NCI-H2107 treated with DMSO at 0.1 percent for 48 hours (cell line): Measurements from ENCODE around the gene ITPRIP.
A peak's percentile ranks its signal among the peaks of the same experiment; 100 is the strongest.

Experiments used
- DNase-seq: peaks from one replicate; lab custom pipeline; 2025; ENCODE audit not compliant: unreplicated experiment; lab: John Stamatoyannopoulos, UW

ITPRIP gene, protein sequence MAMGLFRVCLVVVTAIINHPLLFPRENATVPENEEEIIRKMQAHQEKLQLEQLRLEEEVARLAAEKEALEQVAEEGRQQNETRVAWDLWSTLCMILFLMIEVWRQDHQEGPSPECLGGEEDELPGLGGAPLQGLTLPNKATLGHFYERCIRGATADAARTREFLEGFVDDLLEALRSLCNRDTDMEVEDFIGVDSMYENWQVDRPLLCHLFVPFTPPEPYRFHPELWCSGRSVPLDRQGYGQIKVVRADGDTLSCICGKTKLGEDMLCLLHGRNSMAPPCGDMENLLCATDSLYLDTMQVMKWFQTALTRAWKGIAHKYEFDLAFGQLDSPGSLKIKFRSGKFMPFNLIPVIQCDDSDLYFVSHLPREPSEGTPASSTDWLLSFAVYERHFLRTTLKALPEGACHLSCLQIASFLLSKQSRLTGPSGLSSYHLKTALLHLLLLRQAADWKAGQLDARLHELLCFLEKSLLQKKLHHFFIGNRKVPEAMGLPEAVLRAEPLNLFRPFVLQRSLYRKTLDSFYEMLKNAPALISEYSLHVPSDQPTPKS

DNA sequence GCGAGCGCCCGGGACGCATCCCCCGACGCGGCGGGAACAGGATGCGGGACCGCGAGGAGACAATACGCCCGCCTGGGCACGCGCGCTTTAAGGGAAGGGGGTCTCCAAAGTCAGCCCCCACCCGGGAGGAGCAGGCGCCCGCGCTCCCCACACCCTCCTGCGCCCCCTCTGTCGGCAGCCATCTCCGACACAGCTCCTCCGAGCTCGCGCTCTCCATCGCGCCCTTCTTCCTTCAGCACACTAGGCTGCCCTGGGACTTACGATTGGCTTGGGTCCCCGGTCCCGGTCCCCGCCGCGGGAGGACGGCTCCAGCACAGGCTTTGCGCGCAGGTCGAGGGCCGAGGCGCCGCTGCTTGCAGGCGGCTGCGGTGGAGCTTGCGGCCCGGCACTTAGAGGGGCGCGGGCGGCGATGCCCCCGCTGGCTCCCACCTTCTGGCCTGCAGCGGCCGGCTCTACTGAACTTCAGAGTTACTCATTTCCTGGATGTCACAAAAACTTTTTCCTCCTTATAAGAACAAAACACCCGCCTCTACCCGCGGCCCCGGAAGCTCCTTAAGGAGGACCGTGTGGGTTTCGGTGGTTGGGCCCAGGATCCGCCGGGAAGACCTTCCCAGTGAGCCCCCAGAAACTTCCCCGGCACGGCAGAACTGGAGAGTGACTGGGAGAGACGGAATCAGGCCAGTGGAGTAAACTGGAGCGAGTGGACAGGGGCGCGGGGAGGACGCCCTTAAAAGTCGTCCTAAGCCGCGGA lies at the start of gene ITPRIP:
ITPRIP (minus strand) TSS at position 481 of the 751 bp plus-strand sequence. CDS start 22,414 bp downstream, outside the sequence.
- no peak for DNase-seq

DNA sequence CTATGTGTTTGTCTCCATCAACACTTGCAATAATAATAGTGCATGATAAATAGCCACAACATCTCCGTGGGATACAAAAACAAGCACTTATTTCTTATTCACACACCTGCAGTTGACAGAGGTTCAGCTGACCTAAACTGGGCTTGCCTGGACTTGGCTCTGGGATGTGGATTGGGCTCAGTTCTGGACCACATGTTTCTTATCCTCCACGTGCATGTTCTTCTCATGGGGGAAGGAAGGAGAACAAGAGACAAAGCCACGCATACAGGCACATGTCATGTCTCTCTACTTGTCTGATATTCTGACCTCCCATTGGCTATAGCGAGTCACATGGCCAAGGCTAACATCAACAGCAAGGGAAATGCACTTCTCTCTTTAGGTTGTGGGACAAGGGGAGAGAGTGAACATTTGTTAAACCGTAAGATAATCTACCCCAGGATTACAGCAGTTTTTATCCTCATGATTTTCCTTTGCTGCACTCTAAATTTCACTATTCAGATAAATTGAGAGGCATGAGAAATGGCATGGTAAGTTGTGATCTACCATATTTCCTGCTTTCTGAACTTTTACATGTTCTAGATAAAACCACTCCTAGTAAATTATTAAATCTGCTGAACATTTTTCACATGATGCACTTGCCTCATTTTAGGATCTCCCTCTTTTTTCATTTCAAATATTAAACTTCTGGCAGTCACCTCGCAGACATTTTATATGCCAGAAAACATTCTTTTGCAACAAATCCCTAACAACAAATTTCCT lies 49.0 kb upstream of the ITPRIP start:
- DNase-seq, result no peak

DNA sequence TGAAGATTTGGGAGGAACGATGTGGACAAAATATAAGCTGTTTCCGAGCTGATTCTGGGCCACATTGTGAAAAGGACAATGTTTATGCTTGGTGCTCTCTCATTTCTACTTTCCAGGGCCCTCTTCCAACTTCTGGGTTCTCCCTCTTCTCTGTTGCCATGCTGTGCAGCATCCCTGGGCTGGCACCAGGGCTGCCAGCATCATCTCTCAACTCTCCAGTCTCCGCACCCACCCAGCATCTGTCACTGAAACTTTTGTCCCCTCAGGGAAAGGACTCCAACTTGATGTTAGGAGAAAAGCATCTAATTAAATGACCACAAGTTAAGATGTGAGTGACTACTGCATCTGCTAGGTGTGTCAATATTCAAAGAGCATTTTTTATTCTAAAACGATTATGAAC lies 42.1 kb upstream of the ITPRIP start:
- DNase-seq, result no peak

DNA sequence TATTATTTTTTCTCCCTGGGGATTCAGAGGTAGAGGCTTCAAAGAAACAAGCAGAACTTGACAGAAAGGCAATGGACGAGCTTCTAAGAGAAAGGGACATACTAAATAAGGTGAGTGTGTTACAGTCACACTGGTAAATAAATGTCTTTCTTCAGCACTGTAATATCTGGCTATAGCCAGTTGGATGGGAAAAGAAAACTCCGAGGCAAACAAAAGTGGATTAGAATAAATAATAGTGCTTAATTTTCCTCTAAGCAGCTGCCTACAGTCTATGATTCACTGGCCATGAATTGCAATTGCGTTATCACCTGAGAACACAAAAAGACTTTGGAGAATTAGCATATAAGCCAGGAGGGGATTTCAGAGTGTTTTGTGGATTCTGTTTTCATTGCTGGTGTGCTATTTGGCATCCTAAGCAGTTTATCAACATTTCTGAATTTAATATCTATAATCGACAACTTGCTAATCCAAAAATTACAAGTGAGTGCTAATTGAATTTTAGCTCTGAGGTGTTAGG lies 38.6 kb upstream of the ITPRIP start:
- DNase-seq, result no peak

DNA sequence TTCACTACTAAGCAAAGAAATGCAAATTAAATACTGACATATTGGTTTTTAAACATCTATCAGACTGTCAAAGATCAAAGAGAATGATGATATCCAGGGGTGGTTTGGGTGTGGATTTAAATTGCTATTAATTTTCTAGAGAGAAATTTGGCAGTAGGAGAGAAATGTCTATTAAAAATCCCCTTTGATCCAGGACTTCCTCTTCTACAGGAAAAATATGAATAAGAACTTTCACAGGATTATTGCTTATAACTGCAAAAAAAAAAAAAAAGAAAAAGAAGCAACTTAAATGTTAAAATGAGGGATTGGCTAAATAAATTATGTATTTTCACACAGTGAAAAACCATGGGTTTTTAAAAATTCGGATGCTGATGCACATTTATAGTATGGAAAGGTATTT lies 36.3 kb upstream of the ITPRIP start:
- DNase-seq, result no peak

DNA sequence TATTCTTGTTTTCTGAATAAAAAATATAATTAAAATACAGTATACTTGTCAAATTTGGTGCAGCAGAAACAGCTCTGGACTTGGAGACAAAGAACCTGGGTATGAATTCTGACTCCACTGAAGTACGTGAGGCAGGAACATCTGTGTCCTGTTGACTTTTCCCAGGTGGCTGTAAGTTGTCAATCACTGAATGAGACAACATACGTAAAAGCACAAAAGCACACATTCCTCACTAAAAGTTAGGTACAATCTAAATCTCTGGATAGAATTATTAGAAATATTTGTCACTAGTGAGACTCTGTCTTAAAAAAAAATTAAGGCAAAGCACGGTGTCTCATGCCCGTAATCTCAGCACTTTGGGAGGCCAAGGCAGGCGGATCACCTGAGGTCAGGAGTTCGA lies 33.5 kb upstream of the ITPRIP start:
- no peak for DNase-seq

DNA sequence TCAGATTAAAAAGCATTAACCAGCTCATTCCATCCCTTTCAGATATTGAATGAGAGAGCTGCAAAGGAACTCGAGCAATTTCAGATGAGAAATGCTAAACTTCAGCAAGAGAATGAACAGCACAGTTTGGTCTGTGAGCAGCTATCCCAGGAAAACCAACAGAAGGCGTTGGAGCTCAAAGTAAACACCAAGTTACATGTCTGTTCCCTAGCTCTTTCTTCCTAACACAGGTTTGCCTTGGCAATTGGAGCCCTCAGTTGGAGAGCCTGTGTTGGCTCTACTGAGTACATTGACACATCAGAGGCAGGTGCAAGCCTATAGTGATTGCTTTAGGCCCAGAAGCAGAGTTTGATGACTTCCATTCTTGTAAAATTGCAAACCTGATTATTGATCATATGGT lies 30.1 kb upstream of the ITPRIP start:
- no peak for DNase-seq

DNA sequence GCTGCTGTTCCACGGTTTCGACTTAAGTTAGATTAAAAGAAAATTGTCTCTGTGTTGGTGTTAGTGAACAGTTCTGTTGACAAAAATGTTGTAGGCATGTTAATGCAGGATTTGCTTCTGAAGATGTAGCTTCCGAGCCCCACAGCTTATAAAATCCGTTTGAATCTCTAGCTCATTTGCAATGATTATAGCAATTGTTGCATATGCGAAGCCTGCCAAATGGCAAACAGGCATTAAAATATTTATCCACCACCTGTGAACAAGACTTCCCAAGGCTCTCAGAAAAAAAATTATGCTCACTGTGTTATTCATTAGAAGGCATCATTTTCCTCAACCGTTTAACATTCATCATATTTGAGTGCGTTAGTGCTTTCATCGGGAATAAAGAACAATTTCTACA lies 29.6 kb upstream of the ITPRIP start:
- DNase-seq, result no peak

DNA sequence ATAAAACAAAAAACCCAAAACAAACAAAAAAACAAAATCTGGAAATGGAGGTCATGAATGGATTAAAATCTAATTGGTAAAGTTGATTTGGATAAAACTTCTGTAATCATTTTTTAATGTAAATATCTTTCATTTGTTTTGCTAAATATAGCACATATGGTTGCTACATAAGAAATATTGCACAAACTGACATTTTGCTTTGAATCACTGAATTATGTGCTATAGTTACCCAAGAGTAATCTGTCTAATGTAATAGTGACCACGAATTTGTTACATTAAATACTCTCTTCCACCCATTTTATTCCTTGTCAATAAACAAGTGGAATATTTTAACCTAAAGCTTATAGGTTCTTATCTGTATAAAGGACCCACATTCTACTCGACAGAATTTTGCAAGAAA lies 21.5 kb upstream of the ITPRIP start:
- no peak for DNase-seq

DNA sequence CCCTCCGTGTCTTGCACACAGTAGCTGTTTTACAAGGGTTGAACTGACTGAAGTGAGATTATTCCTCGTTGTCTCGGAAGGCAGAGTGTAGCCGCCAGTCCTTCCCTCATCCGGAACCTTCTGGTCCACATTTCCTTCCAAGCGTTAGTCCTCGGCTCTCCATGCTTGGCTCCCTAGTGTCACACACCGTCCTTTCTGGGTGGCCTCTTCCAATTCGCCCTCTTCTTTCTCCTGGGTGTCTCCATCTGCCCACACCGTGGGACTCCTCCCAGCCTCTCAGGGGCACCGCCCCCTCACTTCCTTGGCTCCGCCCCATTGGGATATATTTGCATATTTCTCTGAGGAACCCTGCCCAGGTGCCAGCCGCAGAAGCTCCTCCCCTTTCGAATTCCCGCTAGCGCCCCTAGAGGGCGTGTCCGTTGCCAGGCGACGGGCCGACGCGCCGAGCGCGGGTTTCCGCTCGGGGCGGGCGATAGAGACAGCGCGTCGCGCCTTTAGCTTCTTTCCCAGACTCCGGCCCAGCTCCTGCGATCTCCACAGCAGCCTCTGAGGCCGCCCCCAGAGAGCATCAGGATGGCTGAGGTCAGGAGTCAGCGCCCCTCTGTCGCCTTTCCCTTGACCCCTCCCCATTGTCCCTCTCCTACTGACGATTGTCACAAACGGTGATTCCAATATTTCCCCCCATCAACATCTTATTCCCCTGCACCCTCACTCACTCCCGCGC lies 15.2 kb upstream of the ITPRIP start, which contains the start of gene CFAP58:
CFAP58 (plus strand) TSS at position 509 of the 724 bp plus-strand sequence; CDS start at position 574, 65 bp downstream.
- peak; percentile 47 for DNase-seq

DNA sequence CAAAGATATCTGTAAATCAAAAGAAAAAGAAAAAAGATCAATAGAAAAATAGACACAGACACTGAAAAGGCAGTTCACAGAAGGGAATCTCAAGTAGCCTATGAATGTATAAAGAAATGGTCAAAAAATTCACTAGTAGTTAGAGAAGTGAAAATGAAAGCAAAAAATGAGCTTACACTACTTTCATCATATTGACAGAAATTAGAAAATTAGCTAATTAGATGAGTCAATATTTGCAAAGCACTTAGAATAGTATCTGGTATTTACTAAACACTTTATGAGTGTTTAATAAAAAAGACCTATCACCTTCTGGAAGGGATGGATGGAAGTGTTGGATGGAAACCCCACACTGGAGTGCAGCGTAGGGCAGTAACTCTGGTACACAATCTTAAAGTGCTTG lies 13.7 kb upstream of the ITPRIP start:
- no peak for DNase-seq

DNA sequence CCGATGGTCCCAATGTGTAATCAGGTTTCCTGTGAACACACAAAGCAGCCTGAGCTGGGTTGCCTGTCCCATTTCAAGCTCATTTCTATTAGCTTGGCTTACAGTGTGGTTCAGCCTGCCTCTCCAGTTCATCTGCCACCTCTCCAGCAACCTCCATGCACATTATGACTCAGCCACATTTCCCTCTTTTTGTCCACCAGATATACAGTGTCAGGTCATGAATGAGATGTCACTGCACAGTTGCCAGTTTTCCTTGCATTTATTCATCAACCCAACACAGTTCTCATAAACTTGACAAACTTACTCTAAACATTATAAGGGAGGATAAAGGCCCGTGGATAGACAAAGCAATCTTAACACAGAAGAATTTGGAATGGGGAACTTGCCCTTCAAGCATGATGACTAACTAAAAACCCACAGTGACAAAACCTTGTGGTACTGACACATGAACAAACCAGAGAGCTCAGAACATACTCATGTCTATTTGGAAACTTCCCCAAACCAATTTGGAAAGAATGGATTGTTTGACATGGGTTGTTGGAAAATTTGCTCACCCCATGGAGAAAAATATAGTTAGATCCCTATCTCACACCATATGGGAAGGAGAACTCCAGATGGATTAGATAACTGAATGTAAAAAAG lies 12.9 kb upstream of the ITPRIP start:
- no peak for DNase-seq

DNA sequence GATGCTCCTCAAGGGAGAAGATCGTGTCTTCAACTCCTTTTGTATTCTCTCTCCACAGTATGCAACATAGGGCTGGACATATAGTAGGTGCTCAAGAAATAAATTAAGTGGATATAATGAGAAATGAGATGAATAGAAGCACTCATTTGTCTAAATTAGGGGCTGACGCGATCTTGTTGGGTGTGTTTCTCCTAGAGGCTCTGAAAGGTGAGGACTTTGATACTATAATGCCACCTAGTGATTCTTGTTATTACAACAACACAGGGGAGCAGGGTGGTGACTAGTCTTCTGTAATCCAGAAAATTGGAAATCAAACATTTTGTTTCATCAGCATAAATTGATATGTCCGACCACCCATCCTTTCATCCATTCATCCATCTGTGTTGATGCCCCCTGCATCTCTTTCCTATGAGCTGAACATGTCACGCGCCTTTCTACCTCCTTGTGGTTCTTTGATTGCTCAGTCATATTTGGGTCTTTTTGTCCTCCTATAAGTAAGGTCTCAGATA lies 11.9 kb upstream of the ITPRIP start:
- DNase-seq, result peak; percentile 57

DNA sequence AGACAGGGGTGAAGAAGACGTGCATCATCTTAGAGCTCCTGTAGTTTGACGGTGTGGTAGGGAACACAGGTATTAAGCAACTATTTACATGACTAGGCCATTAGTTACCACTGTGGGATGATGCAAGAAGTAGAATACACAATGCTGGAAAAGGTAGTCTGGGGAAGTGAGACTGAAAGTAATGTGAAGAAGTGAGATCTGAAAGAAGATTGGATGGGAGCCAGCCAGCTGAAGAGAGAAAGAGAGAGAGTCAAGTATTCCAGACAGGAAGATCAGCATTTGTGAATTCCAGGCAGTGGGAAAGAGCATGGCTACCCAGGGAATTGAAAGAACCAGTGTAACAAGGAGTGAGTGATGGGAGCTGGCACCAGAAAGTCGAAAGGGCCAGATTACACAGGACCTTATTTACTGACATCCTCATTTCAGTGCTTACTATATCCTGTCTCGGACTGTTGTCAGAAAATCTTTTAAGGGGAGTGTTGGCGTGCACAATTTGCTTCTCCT lies 11.4 kb upstream of the ITPRIP start:
- no peak for DNase-seq

DNA sequence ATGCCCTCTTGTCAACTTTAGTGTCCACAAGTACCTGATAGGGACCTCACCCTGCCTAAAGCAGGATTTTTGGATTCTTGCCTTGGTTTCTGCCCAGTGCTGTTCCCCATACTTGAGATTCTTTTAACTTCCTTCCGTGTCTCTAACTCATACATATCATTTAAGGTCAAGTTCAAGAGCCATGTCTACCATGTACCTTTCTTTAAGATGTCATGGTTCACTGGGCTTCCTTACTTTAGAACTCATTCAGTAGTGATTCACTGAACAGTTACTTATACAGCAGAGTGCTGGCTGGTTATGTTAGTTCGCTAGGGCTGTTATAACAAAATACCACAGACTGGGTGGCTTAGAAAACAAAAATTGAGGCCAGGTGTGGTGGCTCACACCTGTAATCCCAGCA lies 10.3 kb upstream of the ITPRIP start:
- DNase-seq, result no peak

DNA sequence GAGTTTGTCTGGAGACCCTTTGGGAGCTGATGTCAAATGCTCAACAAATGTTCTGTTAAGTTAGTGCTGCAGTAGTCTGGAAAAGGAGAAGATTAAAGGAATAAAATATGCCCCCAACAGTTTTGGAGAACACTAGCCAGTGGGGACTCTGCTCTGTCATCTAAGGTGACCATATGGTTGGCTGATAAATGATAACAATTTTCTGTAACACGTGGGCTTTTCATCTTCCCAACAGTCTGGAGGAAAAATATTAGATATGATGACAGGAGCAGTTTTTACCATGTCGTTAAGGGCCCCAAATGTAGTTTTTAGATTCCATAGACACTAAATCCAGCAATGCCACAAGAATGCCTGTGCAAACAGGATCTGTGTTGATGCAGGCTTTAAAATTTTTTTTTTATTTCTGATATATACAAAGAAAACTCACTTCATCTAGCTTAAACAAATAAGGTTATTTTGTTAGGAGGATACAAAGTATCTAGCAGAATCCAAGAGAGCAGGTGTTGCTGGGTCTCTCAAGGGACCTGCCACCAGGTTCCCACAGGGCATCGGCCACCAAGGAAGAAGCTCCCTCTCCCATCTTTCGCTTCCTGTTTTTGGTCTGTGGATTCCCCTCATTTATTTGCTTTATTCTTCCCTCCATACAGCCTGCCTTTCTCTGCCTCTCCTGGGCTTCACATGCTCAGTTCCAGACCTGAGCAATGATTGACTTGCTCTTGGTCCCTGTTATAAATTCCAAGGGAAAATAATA lies 9.2 kb upstream of the ITPRIP start:
- no peak for DNase-seq

DNA sequence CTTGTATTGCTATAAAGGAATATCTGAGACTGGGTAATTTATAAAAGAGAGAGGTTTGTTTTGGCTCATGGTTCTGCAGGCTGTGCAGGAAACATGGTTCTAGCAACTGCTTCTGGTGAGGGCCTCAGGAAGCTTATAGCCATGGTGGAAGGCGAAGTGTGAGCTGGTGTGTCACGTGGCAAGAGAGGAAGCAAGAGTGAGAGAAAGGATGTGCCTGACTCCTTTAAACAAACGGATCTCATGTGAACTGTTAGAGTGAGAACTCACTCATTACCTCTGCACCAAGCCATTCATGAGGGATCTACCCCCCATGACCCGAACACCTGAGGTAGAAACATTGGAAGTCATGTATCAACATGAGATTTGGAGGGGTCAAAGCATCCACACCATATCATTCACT lies 7.7 kb upstream of the ITPRIP start:
- DNase-seq, result no peak

DNA sequence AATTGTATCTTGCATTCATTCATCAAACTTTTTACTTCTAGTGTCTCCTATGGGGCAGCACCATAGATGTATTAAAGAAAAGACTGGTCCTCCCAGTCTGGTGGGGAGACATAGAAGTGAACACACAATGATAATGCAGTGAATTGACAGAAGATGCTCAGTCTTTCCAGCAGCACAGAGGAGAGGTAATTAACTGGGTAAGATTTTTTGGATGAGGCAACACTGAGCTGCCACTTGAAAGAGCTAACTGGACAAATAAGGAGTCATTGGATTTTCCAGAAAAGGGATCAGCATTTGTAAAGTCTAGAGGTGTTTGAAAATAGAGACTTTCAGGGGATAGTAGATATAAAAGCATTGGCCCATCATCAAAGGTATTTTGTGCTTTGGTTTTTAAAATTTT lies 7.2 kb upstream of the ITPRIP start:
- no peak for DNase-seq

DNA sequence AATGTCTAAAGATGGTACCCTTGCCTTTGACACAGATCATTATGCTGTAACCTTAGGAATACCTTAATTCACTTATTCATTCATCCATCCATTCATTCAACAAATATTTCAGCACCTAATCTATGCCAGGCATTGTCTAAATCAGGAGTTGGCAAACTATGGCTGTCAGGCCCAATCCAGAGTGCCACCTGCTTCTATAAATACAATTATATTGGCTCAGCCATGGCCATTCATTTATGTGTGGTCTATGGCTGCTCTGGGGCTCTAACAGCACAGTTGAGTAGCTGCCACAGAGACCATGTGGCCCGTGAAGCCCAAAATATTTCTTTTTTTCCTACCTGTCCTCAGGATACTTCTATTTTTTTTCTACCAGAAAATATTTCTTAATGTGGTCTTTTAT lies 6.0 kb upstream of the ITPRIP start:
- DNase-seq, result no peak
